Esophagus squamous epithelium (tissue), 4 donors: ENCODE measurements around the gene CLCNKB.

Source experiments
- POLR2A ChIP-seq, 4 donors: fragments of 450-650 bp; IDR thresholded peaks; one replicate each; pipeline ENCODE4 v1.6.1; 2017; ENCODE audit warnings: antibody characterized with exemption in 4 of 4, mild to moderate bottlenecking in 4 of 4, moderate library complexity in 3 of 4
- TF ChIP-seq, protein P1 (sequence below), 6 experiments: fragments of 450-650 bp in 4 of 6; fragments of 200-600 bp in 2 of 6; sonication (generic) in 2 of 6; IDR thresholded peaks; one replicate each; pipeline ENCODE4 v1.5.1; 2016 to 2019; ENCODE audit warnings: antibody characterized with exemption in 6 of 6, mild to moderate bottlenecking in 4 of 6, moderate library complexity in 4 of 6

DNA sequence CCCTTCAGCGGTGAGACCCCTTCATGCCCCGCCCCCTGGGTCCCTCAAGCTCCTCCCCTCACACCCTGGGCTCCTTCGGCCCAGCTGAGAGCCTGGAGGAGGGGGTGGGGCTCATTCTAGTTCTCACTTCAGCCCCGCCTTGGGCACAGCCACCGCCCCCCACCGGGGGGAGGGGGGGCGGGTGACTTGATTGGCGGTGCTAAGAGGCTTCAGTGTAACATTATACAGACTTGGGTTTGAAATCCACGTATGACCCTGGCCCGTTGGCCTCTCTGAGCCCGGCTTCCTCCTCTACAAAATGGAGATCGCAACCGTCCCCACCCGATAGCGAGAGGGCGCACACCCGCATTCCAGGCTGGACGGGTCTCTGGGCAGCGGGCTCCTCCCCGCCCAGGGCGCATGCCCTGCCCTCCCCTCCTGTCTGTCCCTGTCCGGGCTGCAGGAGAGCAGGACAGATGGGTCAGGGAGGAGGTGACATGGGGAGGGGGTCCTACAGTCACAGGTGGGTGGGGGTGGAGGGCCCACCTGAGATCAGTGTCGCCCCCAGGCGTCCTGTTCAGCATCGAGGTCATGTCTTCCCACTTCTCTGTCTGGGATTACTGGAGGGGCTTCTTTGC is 5.1 kb downstream of the CLCNKB start:
- no peak for TF ChIP-seq POLR2A (IDR thresholded peaks at IDR 0.05)
- TF ChIP-seq, protein P1, sequence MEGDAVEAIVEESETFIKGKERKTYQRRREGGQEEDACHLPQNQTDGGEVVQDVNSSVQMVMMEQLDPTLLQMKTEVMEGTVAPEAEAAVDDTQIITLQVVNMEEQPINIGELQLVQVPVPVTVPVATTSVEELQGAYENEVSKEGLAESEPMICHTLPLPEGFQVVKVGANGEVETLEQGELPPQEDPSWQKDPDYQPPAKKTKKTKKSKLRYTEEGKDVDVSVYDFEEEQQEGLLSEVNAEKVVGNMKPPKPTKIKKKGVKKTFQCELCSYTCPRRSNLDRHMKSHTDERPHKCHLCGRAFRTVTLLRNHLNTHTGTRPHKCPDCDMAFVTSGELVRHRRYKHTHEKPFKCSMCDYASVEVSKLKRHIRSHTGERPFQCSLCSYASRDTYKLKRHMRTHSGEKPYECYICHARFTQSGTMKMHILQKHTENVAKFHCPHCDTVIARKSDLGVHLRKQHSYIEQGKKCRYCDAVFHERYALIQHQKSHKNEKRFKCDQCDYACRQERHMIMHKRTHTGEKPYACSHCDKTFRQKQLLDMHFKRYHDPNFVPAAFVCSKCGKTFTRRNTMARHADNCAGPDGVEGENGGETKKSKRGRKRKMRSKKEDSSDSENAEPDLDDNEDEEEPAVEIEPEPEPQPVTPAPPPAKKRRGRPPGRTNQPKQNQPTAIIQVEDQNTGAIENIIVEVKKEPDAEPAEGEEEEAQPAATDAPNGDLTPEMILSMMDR (IDR thresholded peaks at IDR 0.05): no peak
